HG02938 (cell line): ENCODE results near the gene UBQLNL.

Experiments used
- ATAC-seq: cut with Tn5 transposase; IDR thresholded peaks from one replicate; pipeline ENCODE4 v1.9.1; 2021; ENCODE audit warnings: mild to moderate bottlenecking, moderate library complexity; ENCODE audit not compliant: unreplicated experiment

UBQLNL gene, protein sequence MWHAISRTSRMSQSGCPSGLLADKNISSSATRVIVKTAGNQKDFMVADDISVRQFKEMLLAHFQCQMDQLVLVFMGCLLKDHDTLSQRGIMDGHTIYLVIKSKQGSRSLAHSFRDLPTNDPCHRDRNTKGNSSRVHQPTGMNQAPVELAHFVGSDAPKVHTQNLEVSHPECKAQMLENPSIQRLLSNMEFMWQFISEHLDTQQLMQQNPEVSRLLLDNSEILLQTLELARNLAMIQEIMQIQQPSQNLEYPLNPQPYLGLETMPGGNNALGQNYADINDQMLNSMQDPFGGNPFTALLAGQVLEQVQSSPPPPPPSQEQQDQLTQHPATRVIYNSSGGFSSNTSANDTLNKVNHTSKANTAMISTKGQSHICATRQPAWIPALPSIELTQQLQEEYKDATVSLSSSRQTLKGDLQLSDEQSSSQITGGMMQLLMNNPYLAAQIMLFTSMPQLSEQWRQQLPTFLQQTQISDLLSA

DNA sequence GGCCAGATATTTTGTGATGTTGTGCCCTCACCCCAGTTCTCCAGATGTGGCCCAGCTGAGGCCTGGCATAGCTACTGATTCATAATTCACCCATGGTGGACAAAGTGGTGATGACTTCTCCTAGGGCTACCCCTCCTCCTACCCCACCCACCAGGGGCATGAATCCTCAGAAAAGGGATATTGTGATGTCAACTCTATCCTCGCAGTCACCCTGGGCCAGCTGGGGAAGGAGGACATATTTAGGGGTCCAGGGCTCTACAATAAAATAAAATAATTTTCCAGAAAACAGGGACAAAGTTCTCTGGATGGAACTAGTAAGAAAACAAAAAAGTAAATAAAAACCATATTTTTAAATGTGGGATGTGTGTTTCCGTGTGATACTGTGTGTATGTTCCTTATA, at the start of gene UBQLNL:
UBQLNL (minus strand) TSS at position 101 of the 400 bp plus-strand sequence. CDS start 258 bp downstream, outside the sequence.
- ATAC-seq = no peak

- no peak for ATAC-seq
Observed at GRCh38 chr11:5564259-5565019, 47.9 kb upstream of the UBQLNL start.

DNA sequence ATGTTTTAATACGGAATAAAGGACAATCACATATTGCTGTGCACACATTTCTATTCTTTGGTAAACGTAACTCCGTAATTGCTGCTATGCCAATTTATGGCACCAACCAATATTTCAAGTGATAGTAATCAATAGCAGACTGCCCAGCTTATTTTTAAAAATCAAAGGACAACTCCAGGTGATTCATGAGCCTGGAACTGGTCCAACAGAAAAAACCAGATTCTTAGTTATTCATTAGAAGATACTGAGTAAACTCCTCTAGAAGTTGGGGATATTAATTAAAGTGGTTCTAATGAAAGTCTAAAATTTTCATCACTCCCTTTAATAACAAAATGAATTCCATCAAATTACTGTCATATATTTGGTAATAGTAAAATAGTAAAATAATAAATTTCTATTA, 41.3 kb upstream of the UBQLNL start:
- ATAC-seq = no peak

DNA sequence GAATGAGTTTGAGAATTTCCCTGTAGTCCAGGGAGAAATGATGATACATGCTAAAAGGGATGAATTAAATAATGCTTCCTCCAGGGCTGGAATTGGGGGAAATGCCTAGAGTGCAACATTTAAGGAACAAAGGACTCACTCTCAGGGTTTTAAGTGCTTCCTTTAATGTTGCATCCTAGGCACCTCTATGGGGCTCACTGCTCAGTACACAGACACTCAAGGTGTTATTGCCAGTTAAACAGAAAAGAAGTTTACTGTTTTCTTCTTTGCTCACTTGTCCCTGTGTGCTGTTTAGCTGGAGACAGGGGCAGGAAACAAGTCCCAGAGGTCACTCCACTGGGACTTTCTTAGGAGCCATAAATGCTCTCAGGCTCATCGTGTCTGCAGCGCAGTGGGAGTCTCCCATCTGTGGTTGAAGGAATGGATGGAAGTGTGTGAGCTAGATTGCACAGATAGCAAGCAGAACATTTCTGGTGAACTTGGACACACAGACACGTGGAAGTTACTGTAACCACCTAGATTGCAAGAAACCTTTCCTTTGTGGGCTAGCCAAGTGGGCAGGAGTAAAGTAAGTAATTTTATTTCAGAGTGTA, 40.2 kb upstream of the UBQLNL start:
- ATAC-seq = no peak

DNA sequence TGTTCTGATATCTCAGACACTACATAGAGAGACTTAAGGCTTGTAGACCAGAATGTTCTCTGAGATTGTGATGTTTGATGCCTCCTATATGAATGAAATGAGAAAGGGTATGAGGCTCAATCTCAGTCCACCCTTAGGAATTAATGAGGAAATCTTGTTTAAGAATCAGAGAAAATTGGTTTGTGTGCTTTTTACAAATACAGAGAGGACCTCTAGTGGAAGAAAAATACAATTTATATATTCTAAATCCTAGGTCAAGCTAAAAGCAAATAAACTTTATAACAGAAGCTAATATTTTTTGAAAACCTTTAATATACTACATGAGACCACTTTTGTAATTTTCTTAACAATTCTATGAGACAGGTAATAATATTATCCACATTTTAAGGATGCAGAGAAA, 36.8 kb upstream of the UBQLNL start:
- ATAC-seq = no peak

DNA sequence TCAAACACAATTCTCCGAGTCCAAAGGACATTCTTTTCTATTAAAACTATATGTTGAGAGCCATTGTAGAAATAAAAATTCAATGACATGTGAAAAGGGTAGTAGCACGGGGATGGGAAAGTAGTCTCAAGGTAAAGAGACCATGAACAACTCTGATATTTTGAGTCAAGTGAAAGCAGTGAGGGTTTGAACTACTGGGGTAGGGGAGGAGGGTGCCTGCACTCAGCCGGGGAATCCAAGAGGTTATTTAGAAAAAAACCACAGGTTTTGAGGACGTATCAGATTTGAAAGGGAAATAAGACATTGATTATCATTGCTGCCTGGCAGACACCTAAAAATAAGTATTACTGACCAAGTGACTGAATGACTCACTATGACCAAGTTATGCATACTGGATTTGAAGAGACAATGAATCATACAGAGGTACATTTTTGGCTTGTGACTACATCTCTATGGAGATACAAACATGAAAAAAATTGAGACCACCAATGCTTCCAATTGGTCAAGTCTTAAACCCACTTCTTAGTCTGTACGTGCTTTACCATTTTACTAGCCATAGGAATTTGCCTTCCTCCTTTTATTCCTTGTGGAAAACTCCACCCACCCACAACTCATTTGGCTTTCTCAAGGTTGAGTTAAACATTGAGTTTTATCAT, 34.1 kb upstream of the UBQLNL start:
- peak; percentile 82 for ATAC-seq

DNA sequence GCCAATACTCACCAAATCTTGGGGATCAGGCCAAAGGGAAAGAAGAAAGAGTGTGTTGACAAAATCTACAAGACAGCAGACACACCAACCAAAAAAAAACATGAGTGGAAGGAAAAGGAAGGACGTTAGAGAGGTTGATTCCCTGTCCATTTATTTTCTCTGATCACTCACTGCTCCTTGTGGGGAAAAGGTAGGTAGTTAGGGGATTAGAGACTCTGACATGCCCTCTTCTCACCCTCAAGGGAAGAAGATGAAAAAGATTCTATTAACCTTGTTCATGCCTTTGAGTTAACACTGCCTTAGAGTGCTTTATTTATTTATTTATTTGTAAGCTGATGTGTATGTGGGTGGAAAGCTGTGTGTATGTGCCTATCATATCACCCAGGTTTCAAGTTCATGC, 31.9 kb upstream of the UBQLNL start, which contains the start of gene OR52H1:
OR52H1 (minus strand) TSS at position 101 of the 400 bp plus-strand sequence. CDS start 3,035 bp downstream, outside the sequence.
- ATAC-seq = no peak

DNA sequence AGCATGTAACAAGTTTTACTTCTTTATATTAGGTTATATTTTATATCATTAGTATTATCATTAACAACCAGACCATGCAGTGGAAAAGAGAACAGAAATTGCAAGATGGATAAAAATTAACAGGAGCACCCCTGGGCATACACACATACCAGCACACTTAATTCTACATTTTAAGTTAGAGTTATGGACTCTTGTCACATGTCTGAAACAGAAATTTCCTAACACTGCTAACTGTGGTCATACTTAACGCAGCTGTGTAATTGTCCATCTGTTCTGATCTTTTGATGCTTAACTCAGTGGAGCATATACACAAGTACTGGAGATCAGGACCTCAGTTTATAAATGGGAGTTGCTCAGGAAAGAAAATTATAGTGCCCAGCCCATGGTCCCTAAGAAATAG, 31.5 kb upstream of the UBQLNL start:
- ATAC-seq = peak; percentile 61

GRCh38 chr11:5546457-5546856, 30.0 kb upstream of the UBQLNL start:
- no peak for ATAC-seq

- no peak for ATAC-seq
Observed at GRCh38 chr11:5541427-5541826, 24.9 kb upstream of the UBQLNL start.

- no peak for ATAC-seq
Observed at GRCh38 chr11:5536482-5536881, 20.0 kb upstream of the UBQLNL start.

DNA sequence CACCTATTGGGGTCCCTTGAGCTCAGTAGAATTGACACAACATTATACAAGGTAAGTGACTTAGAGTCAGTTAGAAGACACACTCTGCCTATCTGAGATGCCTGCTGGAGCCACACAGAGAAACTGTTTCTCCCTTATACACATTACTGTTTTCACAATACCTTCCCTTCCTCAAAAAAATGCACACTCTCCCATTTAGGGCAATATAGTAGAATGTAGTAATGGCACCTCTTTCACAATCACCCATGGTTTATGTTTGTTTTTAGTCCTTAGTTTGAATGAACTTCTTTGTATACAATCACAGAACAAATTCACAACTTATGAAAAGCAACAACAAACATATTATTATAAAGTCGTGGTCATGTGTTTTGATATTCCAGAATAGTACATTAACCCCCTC, 17.5 kb upstream of the UBQLNL start:
- no peak for ATAC-seq

DNA sequence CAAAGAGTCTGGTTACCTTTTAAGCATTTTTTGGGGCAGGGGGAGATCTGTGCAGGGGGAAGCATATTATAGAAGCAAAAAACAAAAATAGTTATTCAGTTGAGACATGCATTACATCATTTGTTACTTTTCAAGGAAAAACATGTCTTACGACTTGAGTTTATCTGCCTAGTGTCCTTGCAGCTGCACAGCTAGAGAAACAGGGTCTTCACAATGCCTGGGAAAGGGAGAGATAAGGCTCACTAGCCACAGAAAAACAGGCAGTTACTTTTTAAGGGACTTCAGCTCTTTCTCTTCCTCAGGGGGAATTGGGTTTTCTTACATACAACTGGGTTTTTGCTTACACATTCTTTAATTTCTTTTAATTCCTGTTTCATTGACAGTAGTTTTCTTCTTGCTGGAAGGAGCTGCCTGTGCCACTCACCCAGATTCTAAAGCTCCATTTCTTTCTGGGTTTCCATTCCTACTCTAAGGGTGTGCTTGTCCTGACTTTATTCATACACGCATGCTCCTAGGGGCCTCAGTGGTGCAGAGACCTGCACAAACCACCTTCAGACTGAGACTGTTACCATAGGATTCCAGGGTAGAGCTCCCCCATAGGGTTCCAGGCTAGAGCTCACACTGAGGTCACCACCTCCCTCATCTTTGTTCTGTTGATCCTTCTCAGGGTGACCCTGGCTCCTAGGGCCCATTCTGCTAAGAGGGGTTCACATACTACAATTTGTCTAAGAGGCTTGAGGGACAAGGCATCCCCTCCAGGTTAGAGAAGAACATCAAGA, 14.7 kb upstream of the UBQLNL start:
- no peak for ATAC-seq

DNA sequence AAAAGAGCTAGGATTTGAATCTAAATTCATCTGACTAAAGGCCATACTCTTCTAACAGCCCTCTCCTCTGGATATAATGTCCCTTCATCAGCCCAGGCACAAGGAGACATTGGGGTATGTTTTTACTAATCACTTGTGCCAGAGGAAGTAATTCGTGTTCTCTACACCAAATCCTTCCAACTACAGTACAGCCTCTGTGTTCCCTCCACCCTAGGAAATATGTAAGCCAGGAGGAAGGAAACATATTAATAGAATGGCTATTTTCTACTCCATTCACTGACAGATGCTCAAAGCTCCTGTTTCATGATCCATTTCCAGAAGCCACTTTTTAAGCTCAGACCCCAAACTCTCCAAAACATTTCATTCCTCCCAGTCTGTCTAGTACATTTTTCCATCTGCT, 12.0 kb upstream of the UBQLNL start:
- no peak for ATAC-seq

DNA sequence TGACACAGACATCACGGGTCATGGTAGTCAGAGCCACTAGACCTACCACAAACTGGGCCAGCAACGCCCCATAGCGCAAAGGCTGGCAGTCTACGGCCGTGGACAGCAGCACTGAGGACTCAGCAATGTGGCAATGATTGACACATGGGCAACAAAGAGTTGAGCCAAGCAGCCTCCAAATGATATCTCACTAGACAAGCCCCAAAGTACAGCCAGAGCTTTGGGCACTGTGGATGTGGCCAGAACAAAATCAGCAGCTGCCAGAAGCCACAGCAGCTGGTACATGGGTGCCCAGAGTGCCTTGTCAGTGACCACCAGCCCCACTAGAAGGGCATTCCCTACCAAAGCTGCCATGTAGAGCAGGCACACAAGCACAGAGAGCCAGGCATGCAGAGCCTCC, 11.2 kb upstream of the UBQLNL start:
- ATAC-seq = no peak

GRCh38 chr11:5524756-5525155, 8.3 kb upstream of the UBQLNL start:
- no peak for ATAC-seq

DNA sequence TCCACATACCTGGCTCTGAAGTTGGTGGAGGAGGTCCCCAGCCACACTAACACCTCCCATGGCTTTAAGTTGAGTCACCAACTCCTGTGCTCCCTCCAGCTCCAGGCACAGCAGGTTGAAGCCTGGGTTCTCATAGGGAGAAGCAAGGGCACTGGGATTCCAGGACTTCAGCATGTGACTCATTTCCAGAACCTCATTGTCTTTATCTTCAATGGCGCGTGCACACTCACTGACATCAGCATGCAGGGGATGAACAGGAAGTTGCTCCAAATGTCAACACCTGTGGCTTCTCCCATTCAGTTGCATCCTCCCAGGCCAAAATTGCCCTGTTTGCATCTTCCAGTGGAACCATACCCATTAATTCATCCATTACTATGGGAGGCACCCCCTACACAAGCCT, 5.8 kb upstream of the UBQLNL start:
- ATAC-seq = no peak

GRCh38 chr11:5521540-5521939, 5.0 kb upstream of the UBQLNL start:
- ATAC-seq = no peak

DNA sequence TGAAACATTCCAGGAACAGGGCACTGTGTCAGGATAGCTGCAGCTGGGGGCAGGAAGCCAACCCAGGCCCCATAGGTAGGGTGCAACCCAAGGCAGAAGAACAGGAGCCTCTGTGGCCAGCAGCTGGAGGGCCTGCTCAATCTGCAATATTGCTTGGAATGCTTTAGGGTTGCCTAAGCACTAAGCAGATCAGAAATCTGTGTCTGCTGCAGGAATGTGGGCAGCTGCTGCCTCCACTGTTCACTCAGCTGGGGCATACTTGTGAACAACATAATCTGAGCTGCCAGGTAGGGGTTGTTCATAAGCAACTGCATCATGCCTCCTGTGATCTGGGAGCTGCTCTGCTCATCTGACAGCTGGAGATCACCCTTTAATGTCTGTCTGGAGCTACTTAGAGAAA, 1.7 kb downstream of the UBQLNL start:
- ATAC-seq = no peak

DNA sequence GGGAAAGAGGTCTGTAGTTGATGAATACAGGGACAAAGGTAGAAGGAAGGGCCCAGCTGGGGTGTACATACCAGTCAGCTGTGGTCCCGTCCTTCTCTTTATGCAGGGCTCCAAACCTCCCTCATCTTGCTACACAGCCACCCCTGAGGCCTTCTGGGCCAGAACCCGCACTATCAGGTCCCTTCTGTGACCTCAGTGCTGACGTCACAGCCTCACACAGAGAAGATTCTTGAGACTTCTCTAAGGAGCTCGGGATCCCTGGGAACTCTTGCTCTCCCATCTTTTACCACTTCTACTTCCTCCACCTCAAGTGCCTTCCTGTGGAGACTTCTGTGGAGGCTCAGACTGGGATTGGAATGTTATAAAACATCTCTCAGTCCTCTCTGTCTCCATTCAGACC, 6.7 kb downstream of the UBQLNL start, which contains the start of gene UBQLN3:
UBQLN3 (minus strand) TSS at position 155 of the 400 bp plus-strand sequence. CDS start 399 bp downstream, outside the sequence.
- ATAC-seq = no peak
